ENCODE results near the gene FOXD2. TPM values are rescaled to one million over a fixed set of nuclear protein-coding genes. Genes with fewer than 3 reads are reported as not detected.

The FOXD2 gene
- polyA plus RNA-seq, 1 experiment = not detected

DNA sequence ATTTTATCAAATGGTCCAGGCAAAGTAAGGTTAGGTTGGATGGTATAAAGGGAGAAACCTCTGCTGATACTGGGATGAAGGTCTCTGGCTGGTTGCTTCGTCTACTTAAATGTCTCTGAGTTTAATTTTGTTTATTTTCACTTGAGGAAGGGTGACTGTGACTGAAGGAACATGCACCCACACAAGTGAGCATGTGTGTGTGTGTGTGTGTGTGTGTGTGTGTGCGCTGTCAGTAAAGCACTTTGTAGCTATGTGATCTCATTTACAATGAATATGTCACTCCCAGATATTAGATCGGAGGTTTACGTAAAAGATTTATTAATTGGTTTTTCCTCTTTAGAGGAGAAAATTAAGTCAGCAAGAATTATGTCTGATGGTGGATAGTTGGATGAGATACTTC lies 4.4 kb downstream of the FOXD2 start:
- H3K9me3 ChIP-seq (ENCODE audit: control insufficient read depth, insufficient read depth, low read length) = no peaks in the 10 kb centered on the region
- DNase-seq (ENCODE audit: low read depth, low spot score) = no peak
- TF ChIP-seq, protein P1, sequence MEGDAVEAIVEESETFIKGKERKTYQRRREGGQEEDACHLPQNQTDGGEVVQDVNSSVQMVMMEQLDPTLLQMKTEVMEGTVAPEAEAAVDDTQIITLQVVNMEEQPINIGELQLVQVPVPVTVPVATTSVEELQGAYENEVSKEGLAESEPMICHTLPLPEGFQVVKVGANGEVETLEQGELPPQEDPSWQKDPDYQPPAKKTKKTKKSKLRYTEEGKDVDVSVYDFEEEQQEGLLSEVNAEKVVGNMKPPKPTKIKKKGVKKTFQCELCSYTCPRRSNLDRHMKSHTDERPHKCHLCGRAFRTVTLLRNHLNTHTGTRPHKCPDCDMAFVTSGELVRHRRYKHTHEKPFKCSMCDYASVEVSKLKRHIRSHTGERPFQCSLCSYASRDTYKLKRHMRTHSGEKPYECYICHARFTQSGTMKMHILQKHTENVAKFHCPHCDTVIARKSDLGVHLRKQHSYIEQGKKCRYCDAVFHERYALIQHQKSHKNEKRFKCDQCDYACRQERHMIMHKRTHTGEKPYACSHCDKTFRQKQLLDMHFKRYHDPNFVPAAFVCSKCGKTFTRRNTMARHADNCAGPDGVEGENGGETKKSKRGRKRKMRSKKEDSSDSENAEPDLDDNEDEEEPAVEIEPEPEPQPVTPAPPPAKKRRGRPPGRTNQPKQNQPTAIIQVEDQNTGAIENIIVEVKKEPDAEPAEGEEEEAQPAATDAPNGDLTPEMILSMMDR (IDR thresholded peaks at IDR 0.05; ENCODE audit: low read depth, low read length) = no peak
- H3K27me3 ChIP-seq (ENCODE audit: control insufficient read depth, insufficient read depth, low read length) = peaks cover 81% of the 10 kb centered on the region
- CTCF ChIA-PET = interaction anchor here (0.6 to 3.4 kb wide), 6 partner anchors 10 to 318 kb away, joined by 3 to 19 read pairs (median 6); no protein-coding TSS in a partner anchor
- H3K4me3 ChIP-seq (ENCODE audit: low read depth, low read length) = no peak overlapping the region
- POLR2A ChIA-PET = no interaction called here
- H3K27ac ChIP-seq (ENCODE audit: low read depth, low read length) = no peak overlapping the region

DNA sequence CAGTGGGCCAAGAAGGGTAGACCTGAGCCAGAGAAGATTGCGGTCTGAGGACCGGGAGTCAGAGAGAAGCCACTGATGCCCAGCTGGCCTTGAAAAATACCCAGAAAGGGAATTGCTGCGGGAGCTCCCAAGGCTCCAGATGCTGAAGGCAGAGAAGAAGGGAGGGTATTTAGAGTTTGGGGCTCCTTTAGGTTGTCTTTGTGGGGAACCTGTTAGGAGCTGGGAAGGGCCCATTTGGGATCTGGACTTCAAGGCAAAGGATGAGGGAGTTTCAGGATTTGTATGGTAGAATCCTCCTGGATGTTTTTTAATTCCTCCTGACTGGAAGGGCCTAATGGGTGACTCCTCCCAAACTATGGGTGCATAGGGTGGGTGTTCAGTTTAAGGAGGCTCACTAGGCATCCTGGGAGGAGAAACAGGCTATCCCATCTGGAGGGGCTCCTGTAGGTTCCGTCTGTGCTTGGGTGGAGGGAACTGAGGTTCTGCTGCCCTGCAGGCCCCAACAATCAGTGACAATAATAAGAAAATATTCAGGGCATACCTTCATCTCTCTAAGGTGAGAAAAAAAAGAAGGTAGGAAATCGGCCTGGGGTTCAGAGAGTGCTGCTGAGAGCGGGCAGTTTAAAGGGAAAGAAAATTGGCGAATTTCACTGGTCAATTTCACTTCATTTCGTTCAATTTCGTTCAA lies 5.1 kb downstream of the FOXD2 start:
- TF ChIP-seq, protein P1 (IDR thresholded peaks at IDR 0.05; ENCODE audit: low read depth, low read length) = no peak

DNA sequence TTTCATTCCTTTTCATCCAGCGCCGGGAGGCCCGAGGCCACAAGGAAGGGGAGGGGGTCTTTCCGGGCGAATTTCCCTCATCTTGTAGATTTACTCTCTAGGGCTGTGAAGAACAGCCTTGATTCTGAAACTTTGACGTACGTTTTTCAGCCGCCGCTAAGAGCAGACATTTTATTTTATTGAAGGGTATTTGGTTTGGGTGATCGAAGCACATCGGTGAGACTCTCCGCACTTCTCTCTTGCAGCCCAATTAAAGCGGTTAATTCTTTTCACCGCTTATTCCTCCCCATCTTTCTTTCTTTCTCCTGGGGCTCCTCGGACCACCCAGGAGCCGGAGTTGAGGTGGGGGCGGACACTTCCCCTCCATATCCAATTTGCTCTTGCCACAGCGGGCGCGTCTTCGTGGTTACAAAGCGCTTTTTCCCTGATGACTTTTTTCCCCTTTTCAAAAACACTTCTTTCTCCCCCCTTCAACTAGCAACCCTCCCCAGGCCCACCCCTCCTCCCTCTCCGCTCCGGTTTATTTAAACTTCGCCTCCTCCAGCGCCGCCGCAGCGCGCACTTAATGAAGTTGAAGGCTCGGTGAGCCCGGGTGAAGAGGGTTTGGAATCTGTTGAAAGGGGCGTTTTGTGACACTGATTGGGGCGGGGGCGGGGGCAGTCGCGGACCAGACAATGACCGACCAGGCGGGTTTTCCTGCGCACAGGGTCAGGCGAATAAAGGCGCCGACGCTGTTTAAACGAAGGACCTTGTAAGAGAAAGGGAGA lies 5.9 kb downstream of the FOXD2 start:
- Histone ChIP-seq H3K4me3 (ENCODE audit: low read depth, low read length) (no peak overlapping the region), H3K27ac (ENCODE audit: low read depth, low read length) (no peak overlapping the region), H3K27me3 (ENCODE audit: control insufficient read depth, insufficient read depth, low read length) (peaks cover 90% of the 10 kb centered on the region), H3K9me3 (ENCODE audit: control insufficient read depth, insufficient read depth, low read length) (no peaks in the 10 kb centered on the region)
- TF ChIP-seq, protein P1 (IDR thresholded peaks at IDR 0.05; ENCODE audit: low read depth, low read length) = no peak
- CTCF ChIA-PET = interaction anchor here (0.8 to 3.4 kb wide), 4 partner anchors 8 to 265 kb away, joined by 3 to 19 read pairs (median 4); no protein-coding TSS in a partner anchor
- POLR2A ChIA-PET = no interaction called here
- no peak for DNase-seq (ENCODE audit: low read depth, low spot score)

More for the DNA sequence above, 5.1 kb downstream of the FOXD2 start:
- DNase-seq (ENCODE audit: low read depth, low spot score) = no peak
- peaks cover 85% of the 10 kb centered on the region for H3K27me3 ChIP-seq (ENCODE audit: control insufficient read depth, insufficient read depth, low read length)
- H3K27ac ChIP-seq (ENCODE audit: low read depth, low read length) = no peak overlapping the region
- ChIA-PET POLR2A (no interaction called here), CTCF (interaction anchor here (0.6 to 3.4 kb wide), 5 partner anchors 11 to 318 kb away, joined by 3 to 19 read pairs (median 3); no protein-coding TSS in a partner anchor)
- no peaks in the 10 kb centered on the region for H3K9me3 ChIP-seq (ENCODE audit: control insufficient read depth, insufficient read depth, low read length)
- H3K4me3 ChIP-seq (ENCODE audit: low read depth, low read length) = no peak overlapping the region

DNA sequence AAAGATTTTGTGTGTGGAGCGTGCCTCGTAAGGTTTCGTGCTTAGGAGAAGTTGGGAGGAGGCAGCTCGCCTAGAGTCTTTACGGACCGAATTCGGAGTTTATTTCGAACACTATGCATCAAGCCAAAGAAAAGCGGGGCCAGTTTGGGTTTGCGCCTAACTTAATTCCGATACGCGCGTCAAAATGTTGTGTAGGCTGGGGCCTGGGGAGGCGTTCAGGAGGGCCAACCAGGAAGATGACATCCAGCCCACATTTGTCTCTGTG lies 6.4 kb downstream of the FOXD2 start:
- POLR2A ChIA-PET = no interaction called here

More for the DNA sequence above, 6.4 kb downstream of the FOXD2 start:
- Histone ChIP-seq H3K27me3 (ENCODE audit: control insufficient read depth, insufficient read depth, low read length) (peaks cover 95% of the 10 kb centered on the region), H3K4me3 (ENCODE audit: low read depth, low read length) (no peak overlapping the region), H3K27ac (ENCODE audit: low read depth, low read length) (no peak overlapping the region), H3K9me3 (ENCODE audit: control insufficient read depth, insufficient read depth, low read length) (no peaks in the 10 kb centered on the region)
- TF ChIP-seq, protein P1 (IDR thresholded peaks at IDR 0.05; ENCODE audit: low read depth, low read length) = no peak
- no peak for DNase-seq (ENCODE audit: low read depth, low spot score)
- CTCF ChIA-PET = interaction anchor here (1.1 kb wide), 2 partner anchors 8 to 265 kb away, joined by 3 to 5 read pairs; no protein-coding TSS in a partner anchor
